AG04450 (cell line): ENCODE results near the gene DDIT4L. TPM values are rescaled to one million over a fixed set of nuclear protein-coding genes. Genes with fewer than 3 reads are reported as not detected.

Source experiments
- polyA plus RNA-seq: library from polyadenylated mRNA; depleted of rRNA; stranded (reverse); fragments of >200 nt; gene quantifications from 2 replicates; pipeline ENCODE4 v1.2.3, GENCODE V29; 2011; rRNA removed

The DDIT4L gene
- polyA plus RNA-seq, 1 experiment: 2.0 TPM

Other genes with a start within 250 kb of the DDIT4L start
- 13.1 and 21.3 TPM in 2 replicates for gene DNAJB14, start 243.8 kb downstream of the DDIT4L start, polyA plus RNA-seq
- 355 and 447 TPM in 2 replicates for gene H2AZ1, start 240.2 kb downstream of the DDIT4L start, polyA plus RNA-seq